OCI-LY7 (cell line): ENCODE results near the gene SGPL1. TPM values are rescaled to one million over a fixed set of nuclear protein-coding genes. Genes with fewer than 3 reads are reported as not detected.

Experiments
- BruUV-seq: library from RNA; stranded (reverse); fragments of 400-500 nt; replicated peaks from 2 replicates; lab custom pipeline; 2021; lab: Mats Ljungman, UMichigan
- CTCF ChIA-PET: fragments of 300-600 bp; sonication (Branson Sonifier 250); formaldehyde crosslinking; loops from one replicate; lab custom pipeline; 2022; ENCODE audit warnings: antibody characterized with exemption; ENCODE audit not compliant: unreplicated experiment; lab: Charles Lee
- POLR2A ChIA-PET: fragments of 300-600 bp; sonication (Branson Sonifier 250); formaldehyde crosslinking; loops from one replicate; lab custom pipeline; 2022; ENCODE audit warnings: antibody characterized with exemption; lab: Charles Lee
- DNase-seq: peaks from one replicate; pipeline ENCODE4 v3.0.0-alpha.2; 2015; ENCODE audit warnings: low spot score
- H2AFZ ChIP-seq: fragments of 200-600 bp; sonication (generic), shearing (Covaris generic); 2 replicates; pipeline ENCODE4 v1.6.1; 2014; ENCODE audit warnings: mild to moderate bottlenecking, antibody characterized with exemption, low read length, moderate library complexity
- H3K27ac ChIP-seq: fragments of 200-600 bp; sonication (generic); 2 replicates; pipeline ENCODE4 v1.5.1; 2014; ENCODE audit warnings: mixed run types, low read depth, mild to moderate bottlenecking, moderate library complexity, low read length, inconsistent platforms; ENCODE audit not compliant: poor library complexity, severe bottlenecking
- H3K36me3 ChIP-seq: fragments of 200-600 bp; sonication (generic); 2 replicates; pipeline ENCODE4 v1.6.1; 2014; ENCODE audit warnings: mild to moderate bottlenecking, antibody characterized with exemption, low read length, moderate library complexity, mixed read lengths; ENCODE audit not compliant: insufficient read depth
- H3K4me1 ChIP-seq: fragments of 200-600 bp; sonication (generic); 2 replicates; pipeline ENCODE4 v1.5.1; 2014; ENCODE audit warnings: mild to moderate bottlenecking, low read length; ENCODE audit not compliant: insufficient read depth, poor library complexity, severe bottlenecking
- H3K4me2 ChIP-seq: fragments of 200-600 bp; sonication (generic); 2 replicates; pipeline ENCODE4 v1.6.1; 2014; ENCODE audit warnings: mild to moderate bottlenecking, low read length
- H3K4me3 ChIP-seq: fragments of 200-600 bp; sonication (generic); 2 replicates; pipeline ENCODE4 v1.5.1; 2014; ENCODE audit warnings: mild to moderate bottlenecking, low read depth, low read length; ENCODE audit not compliant: poor library complexity, severe bottlenecking
- H3K79me2 ChIP-seq: fragments of 200-600 bp; sonication (generic); 2 replicates; pipeline ENCODE4 v1.6.1; 2016; ENCODE audit warnings: low read depth, mild to moderate bottlenecking, low read length, moderate library complexity, mixed read lengths; ENCODE audit not compliant: insufficient read depth
- H3K9me2 ChIP-seq: fragments of 200-600 bp; sonication (generic); 2 replicates; pipeline ENCODE4 v1.6.1; 2016; ENCODE audit warnings: mild to moderate bottlenecking, low read length, mixed read lengths; ENCODE audit not compliant: insufficient read depth
- H3K9me3 ChIP-seq: fragments of 200-600 bp; sonication (generic); 2 replicates; pipeline ENCODE4 v1.6.1; 2014; ENCODE audit warnings: mild to moderate bottlenecking, mixed run types, low read length, mixed read lengths
- H4K20me1 ChIP-seq: fragments of 200-600 bp; sonication (generic); 2 replicates; pipeline ENCODE4 v1.6.1; 2014; ENCODE audit warnings: mild to moderate bottlenecking, antibody characterized with exemption, low read length, moderate library complexity, mixed read lengths; ENCODE audit not compliant: insufficient read depth
- EZH2phosphoT487 ChIP-seq: fragments of 200-600 bp; sonication (generic); IDR thresholded peaks from 2 replicates; pipeline ENCODE4 v1.6.1; 2018; ENCODE audit warnings: low read depth, borderline replicate concordance, mild to moderate bottlenecking, mixed run types, antibody characterized with exemption, low read length, moderate library complexity, mixed read lengths
- intact Hi-C: fragments of 100-400 bp; cut with micrococcal nuclease; formaldehyde crosslinking; loops from one replicate; pipeline ENCODE4 v1.10.0; 2022; ENCODE audit not compliant: unreplicated experiment
- total RNA-seq, 2 experiments: library from RNA; depleted of rRNA in 1 of 2; stranded (reverse); fragments of >200 nt in 1 of 2; shearing (Covaris generic) in 1 of 2; gene quantifications; 2 replicates each; pipeline ENCODE4 v1.2.3, GENCODE V29; 2014 to 2022
- TF ChIP-seq, protein P1 (sequence below): fragments of 200-600 bp; sonication (generic); conservative IDR thresholded peaks from 2 replicates; pipeline ENCODE4 v1.5.1; 2014; ENCODE audit warnings: mild to moderate bottlenecking, antibody characterized with exemption, low read length, moderate library complexity, mixed read lengths

Gene SGPL1
- total RNA-seq, 2 experiments from 2014 or later: 11.7 to 25.1 TPM

- no peak overlapping the region for H2AFZ ChIP-seq
- no peak for DNase-seq
These were observed 11.5 kb downstream of the SGPL1 start for GRCh38 chr10:70827086-70827757.

GRCh38 chr10:70828923-70829322, 13.2 kb downstream of the SGPL1 start:
- H3K4me2 ChIP-seq: no peak overlapping the region
- CTCF ChIA-PET: interaction anchor here (0.6 kb wide), 1 partner anchor 368 kb away, joined by 3 read pairs; no protein-coding TSS in a partner anchor
- POLR2A ChIA-PET: interaction anchor here (1.2 kb wide), 1 partner anchor 11 kb away, joined by 5 read pairs; no protein-coding TSS in a partner anchor
- no peak overlapping the region for H2AFZ ChIP-seq
- intact Hi-C loops: no loop called here
- H3K4me3 ChIP-seq: no peak overlapping the region
- no peak for DNase-seq
- H3K27ac ChIP-seq: no peak overlapping the region
- H4K20me1 ChIP-seq: peaks cover 4% of the 10 kb centered on the region; the same call in 1 of the 2 replicates
- TF ChIP-seq EZH2phosphoT487: no peak
- TF ChIP-seq, protein P1, sequence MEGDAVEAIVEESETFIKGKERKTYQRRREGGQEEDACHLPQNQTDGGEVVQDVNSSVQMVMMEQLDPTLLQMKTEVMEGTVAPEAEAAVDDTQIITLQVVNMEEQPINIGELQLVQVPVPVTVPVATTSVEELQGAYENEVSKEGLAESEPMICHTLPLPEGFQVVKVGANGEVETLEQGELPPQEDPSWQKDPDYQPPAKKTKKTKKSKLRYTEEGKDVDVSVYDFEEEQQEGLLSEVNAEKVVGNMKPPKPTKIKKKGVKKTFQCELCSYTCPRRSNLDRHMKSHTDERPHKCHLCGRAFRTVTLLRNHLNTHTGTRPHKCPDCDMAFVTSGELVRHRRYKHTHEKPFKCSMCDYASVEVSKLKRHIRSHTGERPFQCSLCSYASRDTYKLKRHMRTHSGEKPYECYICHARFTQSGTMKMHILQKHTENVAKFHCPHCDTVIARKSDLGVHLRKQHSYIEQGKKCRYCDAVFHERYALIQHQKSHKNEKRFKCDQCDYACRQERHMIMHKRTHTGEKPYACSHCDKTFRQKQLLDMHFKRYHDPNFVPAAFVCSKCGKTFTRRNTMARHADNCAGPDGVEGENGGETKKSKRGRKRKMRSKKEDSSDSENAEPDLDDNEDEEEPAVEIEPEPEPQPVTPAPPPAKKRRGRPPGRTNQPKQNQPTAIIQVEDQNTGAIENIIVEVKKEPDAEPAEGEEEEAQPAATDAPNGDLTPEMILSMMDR: no peak
- no peaks in the 10 kb centered on the region for H3K79me2 ChIP-seq
- H3K36me3 ChIP-seq: no peaks in the 10 kb centered on the region
- BruUV-seq: no TSS peak
- H3K9me2 ChIP-seq: no peaks in the 10 kb centered on the region
- H3K9me3 ChIP-seq: no peaks in the 10 kb centered on the region
- H3K4me1 ChIP-seq: no peaks in the 10 kb centered on the region

More at GRCh38 chr10:70827086-70827757, 11.5 kb downstream of the SGPL1 start:
- TF ChIP-seq, protein P1: no peak
- no peak for TF ChIP-seq EZH2phosphoT487
- intact Hi-C loops: no loop called here
- no TSS peak for BruUV-seq
- no peaks in the 10 kb centered on the region for H3K9me3 ChIP-seq
- ChIA-PET CTCF (no interaction called here), POLR2A (no interaction called here)
- H3K4me2 ChIP-seq: no peak overlapping the region
- no peaks in the 10 kb centered on the region for H3K9me2 ChIP-seq
- no peaks in the 10 kb centered on the region for H3K79me2 ChIP-seq
- no peaks in the 10 kb centered on the region for H4K20me1 ChIP-seq
- H3K4me3 ChIP-seq: no peak overlapping the region
- H3K36me3 ChIP-seq: no peaks in the 10 kb centered on the region
- no peak overlapping the region for H3K27ac ChIP-seq
- H3K4me1 ChIP-seq: no peaks in the 10 kb centered on the region

GRCh38 chr10:70829543-70829942, 13.8 kb downstream of the SGPL1 start:
- Histone ChIP-seq H3K4me1 (no peaks in the 10 kb centered on the region), H3K36me3 (no peaks in the 10 kb centered on the region), H3K4me2 (no peak overlapping the region), H3K4me3 (no peak overlapping the region), H3K79me2 (no peaks in the 10 kb centered on the region), H3K27ac (no peak overlapping the region), H3K9me3 (no peaks in the 10 kb centered on the region), H3K9me2 (no peaks in the 10 kb centered on the region), H4K20me1 (peaks cover 4% of the 10 kb centered on the region; the same call in 1 of the 2 replicates), H2AFZ (no peak overlapping the region)
- ChIA-PET POLR2A (interaction anchor here (1.2 kb wide), 1 partner anchor 10 kb away, joined by 5 read pairs; no protein-coding TSS in a partner anchor), CTCF (no interaction called here)
- intact Hi-C loops: no loop called here
- no peak for TF ChIP-seq EZH2phosphoT487
- TF ChIP-seq, protein P1: no peak
- no peak for DNase-seq
- BruUV-seq: no TSS peak
